ENCODE measurements around the gene WDR17.

WDR17 gene

GRCh38 chr4:176099314-176099713 is 33.7 kb downstream of the WDR17 start:
- DNase-seq (ENCODE audit: low spot score): no peak

- DNase-seq (ENCODE audit: low spot score): no peak
Observed at GRCh38 chr4:176102414-176103063, 36.9 kb downstream of the WDR17 start.

- DNase-seq (ENCODE audit: low spot score): no peak
Observed at GRCh38 chr4:176107695-176108094, 42.1 kb downstream of the WDR17 start.

GRCh38 chr4:176123710-176124407 is 58.2 kb downstream of the WDR17 start:
- DNase-seq (ENCODE audit: low spot score): peak; percentile 38

DNA sequence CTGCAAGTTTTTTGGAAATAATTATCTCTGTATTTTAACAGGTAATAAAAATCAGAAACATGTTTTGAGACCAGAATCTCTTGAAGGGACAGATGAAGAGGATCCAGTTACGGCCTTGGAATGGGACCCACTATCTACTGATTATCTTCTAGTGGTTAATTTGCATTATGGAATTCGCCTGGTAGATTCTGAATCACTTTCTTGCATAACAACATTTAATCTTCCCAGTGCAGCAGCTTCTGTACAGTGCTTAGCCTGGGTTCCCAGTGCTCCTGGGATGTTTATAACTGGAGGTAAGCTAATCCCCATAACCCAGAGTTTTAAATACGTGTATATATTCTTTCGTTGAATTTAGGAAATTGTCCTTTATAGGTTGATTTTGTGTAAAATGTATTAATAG is 59.4 kb downstream of the WDR17 start:
- no peak for DNase-seq (ENCODE audit: low spot score)

GRCh38 chr4:176134670-176135069 is 69.0 kb downstream of the WDR17 start:
- DNase-seq (ENCODE audit: low spot score): no peak

DNA sequence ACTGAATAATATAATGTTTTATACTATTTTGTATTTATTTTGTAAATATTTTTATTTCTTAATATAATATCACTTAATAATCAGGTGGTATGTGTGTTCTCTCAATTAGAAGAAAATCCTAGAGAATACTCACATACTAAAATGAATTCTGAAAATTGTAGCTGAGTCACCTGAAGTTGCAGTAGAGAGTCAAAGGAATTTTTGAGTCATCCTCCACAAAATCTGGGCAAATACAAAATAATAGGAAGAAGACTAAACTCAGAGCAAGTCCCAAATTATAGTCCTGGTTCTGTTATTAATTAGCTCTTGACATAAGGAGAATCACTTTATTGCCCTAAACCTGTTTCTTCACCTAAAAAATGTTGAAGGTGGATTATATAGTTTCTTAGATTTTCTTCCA is 72.0 kb downstream of the WDR17 start:
- DNase-seq (ENCODE audit: low spot score): no peak

GRCh38 chr4:176139518-176139917 is 73.9 kb downstream of the WDR17 start:
- DNase-seq (ENCODE audit: low spot score): no peak

DNA sequence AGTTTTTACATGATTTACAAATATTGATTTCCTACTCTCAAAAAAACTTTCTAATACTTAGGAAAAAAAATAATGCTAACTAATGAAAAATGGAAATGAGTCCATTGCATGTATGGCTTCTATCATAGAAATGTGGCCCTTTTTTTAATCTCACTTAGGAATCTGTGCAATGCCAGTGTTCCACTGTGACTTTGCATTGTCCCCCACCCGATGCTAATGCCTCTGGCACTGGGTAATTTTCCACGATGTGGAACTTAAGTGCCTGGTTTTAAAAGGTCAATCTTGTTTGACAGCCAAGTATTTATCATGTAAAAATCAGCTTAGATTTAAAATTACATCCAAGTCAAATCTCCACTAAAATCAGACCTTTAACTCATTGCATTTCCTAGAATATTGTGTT is 76.6 kb downstream of the WDR17 start:
- no peak for DNase-seq (ENCODE audit: low spot score)

DNA sequence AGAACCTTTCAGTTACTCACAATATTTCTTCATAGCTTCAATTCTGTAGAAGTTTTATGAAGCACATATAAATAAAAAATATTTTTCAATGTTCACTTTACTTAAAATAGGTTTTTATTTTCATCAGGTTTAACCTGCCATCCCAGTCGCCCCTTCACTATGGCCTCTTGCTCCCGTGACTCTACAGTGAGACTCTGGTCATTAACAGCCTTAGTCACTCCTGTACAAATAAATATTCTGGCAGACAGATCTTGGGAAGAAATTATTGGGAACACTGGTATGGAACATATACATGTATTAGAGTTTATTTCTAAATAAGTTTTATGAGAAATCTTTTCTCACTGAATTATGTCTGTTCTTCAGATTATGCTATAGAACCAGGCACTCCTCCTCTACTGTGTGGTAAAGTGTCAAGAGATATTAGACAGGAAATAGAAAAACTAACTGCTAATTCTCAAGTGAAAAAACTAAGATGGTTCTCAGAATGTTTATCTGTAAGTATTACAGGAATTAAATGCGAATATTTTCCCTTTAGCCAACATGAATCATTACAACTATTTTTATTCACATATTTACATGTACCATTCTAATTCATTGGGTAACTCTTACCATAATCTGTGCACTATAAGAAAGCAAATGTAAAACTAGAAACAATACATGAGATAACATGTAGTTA is 84.2 kb downstream of the WDR17 start:
- no peak for DNase-seq (ENCODE audit: low spot score)

DNA sequence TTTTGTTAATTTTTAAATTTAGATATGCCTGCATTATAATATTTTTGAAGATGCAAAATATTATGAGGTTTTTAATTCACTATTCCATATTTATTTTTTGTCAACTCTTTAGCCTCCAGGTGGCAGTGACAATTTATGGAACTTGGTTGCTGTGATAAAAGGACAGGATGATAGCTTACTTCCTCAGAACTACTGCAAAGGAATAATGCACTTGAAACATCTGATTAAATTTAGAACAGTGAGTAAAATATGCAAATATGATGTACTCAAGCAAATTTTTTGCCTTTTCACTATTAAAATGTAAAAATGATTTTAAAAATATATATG is 84.7 kb downstream of the WDR17 start:
- no peak for DNase-seq (ENCODE audit: low spot score)

GRCh38 chr4:176150704-176151103 is 85.1 kb downstream of the WDR17 start:
- DNase-seq (ENCODE audit: low spot score): no peak

- no peak for DNase-seq (ENCODE audit: low spot score)
Observed at GRCh38 chr4:176153124-176153523, 87.5 kb downstream of the WDR17 start.

- DNase-seq (ENCODE audit: low spot score): no peak
Observed at GRCh38 chr4:176156656-176157055, 91.0 kb downstream of the WDR17 start.

DNA sequence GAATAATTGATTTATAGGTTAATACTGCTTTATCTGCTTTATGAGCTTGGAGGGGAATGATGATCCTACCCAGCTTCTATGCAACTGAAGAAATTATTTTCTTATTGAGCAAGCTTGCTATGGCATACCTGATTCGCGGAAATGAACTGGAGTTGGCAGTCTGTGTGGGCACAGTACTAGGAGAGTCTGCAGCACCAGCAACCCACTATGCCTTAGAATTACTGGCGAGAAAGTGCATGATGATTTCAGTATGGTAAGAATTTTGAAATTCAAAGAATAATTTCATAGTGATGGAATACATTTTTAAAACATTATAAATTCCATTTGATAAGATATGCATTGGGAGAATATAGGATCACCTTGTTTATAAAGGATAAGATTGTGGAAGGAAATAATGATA is 97.4 kb downstream of the WDR17 start:
- DNase-seq (ENCODE audit: low spot score): no peak

DNA sequence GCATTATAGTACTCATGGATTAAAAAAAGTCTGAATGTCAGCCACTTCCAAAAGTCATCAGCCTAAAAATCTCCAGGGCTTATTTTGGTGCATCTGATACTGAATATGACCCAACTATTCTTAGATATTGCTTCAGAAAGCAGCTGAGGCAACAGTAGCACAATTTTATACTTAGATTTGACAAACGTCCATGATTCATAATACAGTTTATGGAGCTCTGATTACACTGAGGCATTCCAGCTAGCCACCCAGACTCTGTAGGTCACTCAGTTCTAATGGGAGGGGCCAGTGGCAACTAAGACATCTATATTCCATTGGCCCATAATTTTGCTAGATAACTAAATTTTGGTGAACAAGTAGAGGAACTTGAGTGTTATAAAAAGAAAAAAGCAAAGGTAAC is 119.4 kb downstream of the WDR17 start:
- DNase-seq (ENCODE audit: low spot score): no peak

- no peak for DNase-seq (ENCODE audit: low spot score)
Observed at GRCh38 chr4:176186067-176186466, 120.4 kb downstream of the WDR17 start.

- DNase-seq (ENCODE audit: low spot score): no peak
Observed at GRCh38 chr4:176186671-176187395, 121.2 kb downstream of the WDR17 start.

DNA sequence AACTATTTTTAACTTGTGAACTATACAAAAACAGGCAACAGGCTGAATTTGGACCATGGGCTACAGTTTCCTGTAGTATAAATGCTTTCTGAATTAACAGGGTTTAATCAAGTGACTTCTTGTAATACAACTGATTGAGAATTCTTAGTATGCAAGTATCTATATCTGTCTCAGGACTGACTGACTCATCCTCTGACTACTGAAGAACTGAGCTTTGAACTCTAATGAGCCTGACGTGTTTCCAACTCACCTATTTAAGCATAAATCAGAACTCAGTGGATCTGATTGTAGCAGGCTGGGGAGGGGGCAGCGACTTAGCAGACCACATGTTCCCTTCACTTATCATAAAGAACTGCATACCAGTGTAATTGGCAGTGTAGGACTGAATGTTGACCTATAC is 122.0 kb downstream of the WDR17 start:
- peak; percentile 34 for DNase-seq (ENCODE audit: low spot score)

DNA sequence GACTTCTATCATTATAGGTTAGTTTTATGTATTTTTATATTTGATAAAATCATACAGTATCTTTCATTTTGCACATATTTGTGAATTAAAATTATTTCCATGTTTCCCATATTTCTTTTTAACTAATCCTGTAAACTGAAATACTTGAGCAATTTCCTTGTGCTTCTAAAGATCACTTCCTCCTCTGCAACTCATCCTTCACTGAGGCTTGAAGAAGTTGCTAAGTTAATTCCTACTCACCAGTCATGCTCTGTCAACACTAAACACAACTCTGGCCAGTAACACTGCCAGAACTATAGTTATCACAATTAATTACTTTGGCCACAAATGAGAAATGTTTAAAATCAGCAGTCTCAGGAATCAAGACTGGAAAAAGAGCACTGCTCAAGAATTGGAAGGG is 123.0 kb downstream of the WDR17 start:
- no peak for DNase-seq (ENCODE audit: low spot score)

- no peak for DNase-seq (ENCODE audit: low spot score)
Observed at GRCh38 chr4:176189891-176190795, 124.5 kb downstream of the WDR17 start.

DNA sequence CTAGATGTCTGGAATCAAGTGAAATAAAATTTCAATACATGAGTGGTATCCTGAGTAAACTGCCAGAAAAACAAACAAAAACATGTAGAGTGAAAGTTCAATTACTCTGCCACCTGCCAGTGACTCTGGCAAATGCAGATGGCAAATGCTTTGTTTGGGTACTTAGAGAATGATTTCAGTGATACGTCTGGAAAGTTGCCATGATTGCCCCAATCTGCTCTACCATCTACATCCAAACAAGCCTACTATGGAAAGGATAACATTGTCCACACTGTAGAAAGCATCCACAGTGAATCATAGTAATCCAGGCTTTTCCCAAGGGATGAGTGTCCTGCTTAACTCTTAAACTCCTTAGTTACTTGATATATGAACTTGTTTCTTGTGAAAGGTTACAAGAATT is 126.3 kb downstream of the WDR17 start:
- DNase-seq (ENCODE audit: low spot score): no peak
